Measurements from ENCODE around the gene MBNL1.

GRCh38 chr3:152511904-152512303 is 243.2 kb downstream of the MBNL1 start:
- TF ChIP-seq TAF1 (conservative IDR thresholded peaks at IDR 0.05) (no peak), REST (IDR thresholded peaks at IDR 0.05) (no peak), CTCF (IDR thresholded peaks at IDR 0.05; ENCODE audit: low read depth, low read length, missing input control) (no peak), YY1 (IDR thresholded peaks at IDR 0.05) (no peak), RAD21 (IDR thresholded peaks at IDR 0.05) (no peak), GABPA (IDR thresholded peaks at IDR 0.05 in 1 of 2, conservative IDR thresholded peaks at IDR 0.05 in 1 of 2) (no peak), ZBTB33 (IDR thresholded peaks at IDR 0.05) (no peak), SP1 (IDR thresholded peaks at IDR 0.05) (no peak), EGR1 (IDR thresholded peaks at IDR 0.05; ENCODE audit: low read depth in 2 of 2) (no peak), FOXA2 (IDR thresholded peaks at IDR 0.05) (no peak)

All from liver (tissue), 3 donors.